ENCODE data around the gene TMEM8B.
"Not testable (repeated sequence)": the region's sequence is repeated elsewhere in the genome, so short reads cannot be mapped to it uniquely, and the experiment has no call there.

The TMEM8B gene

GRCh38 chr9:35906923-35907699 lies 78.1 kb downstream of the TMEM8B start:
- H3K4me3 ChIP-seq (ENCODE audit: low read depth, low read length): no peak overlapping the region
- peaks cover 16% of the 10 kb centered on the region for H3K4me1 ChIP-seq (ENCODE audit: control insufficient read depth, insufficient read depth, low read length)
- no peaks in the 10 kb centered on the region for H3K9me3 ChIP-seq (ENCODE audit: control insufficient read depth, insufficient read depth, low read length)
- no peak overlapping the region for H3K9ac ChIP-seq (ENCODE audit: low read depth, low read length)
- H3K36me3 ChIP-seq (ENCODE audit: control insufficient read depth, insufficient read depth, low read length): no peaks in the 10 kb centered on the region
- H3K27me3 ChIP-seq (ENCODE audit: control insufficient read depth, insufficient read depth, low read length): no peaks in the 10 kb centered on the region

- Histone ChIP-seq H3K27me3 (ENCODE audit: control insufficient read depth, insufficient read depth, low read length) (no peaks in the 10 kb centered on the region), H3K9ac (ENCODE audit: low read depth, low read length) (no peak overlapping the region), H3K9me3 (ENCODE audit: control insufficient read depth, insufficient read depth, low read length) (no peaks in the 10 kb centered on the region), H3K4me3 (ENCODE audit: low read depth, low read length) (no peak overlapping the region), H3K4me1 (ENCODE audit: control insufficient read depth, insufficient read depth, low read length) (peaks cover 16% of the 10 kb centered on the region), H3K36me3 (ENCODE audit: control insufficient read depth, insufficient read depth, low read length) (no peaks in the 10 kb centered on the region)
These were observed 78.9 kb downstream of the TMEM8B start for GRCh38 chr9:35907711-35908503.

GRCh38 chr9:35908504-35909125 lies 79.6 kb downstream of the TMEM8B start:
- Histone ChIP-seq H3K27me3 (ENCODE audit: control insufficient read depth, insufficient read depth, low read length) (no peaks in the 10 kb centered on the region), H3K9ac (ENCODE audit: low read depth, low read length) (no peak overlapping the region), H3K36me3 (ENCODE audit: control insufficient read depth, insufficient read depth, low read length) (no peaks in the 10 kb centered on the region), H3K4me1 (ENCODE audit: control insufficient read depth, insufficient read depth, low read length) (peaks cover 16% of the 10 kb centered on the region), H3K4me3 (ENCODE audit: low read depth, low read length) (no peak overlapping the region), H3K9me3 (ENCODE audit: control insufficient read depth, insufficient read depth, low read length) (no peaks in the 10 kb centered on the region)

GRCh38 chr9:35909274-35909673 lies 80.2 kb downstream of the TMEM8B start, which contains the start of gene SPAAR:
SPAAR (plus strand) TSS chr9:35909490; CDS start chr9:35910464, 974 bp downstream.
- peaks cover 16% of the 10 kb centered on the region for H3K4me1 ChIP-seq (ENCODE audit: control insufficient read depth, insufficient read depth, low read length)

GRCh38 chr9:35909687-35910612 lies 80.9 kb downstream of the TMEM8B start:
- H3K36me3 ChIP-seq (ENCODE audit: control insufficient read depth, insufficient read depth, low read length): no peaks in the 10 kb centered on the region
- peaks cover 16% of the 10 kb centered on the region for H3K4me1 ChIP-seq (ENCODE audit: control insufficient read depth, insufficient read depth, low read length)
- H3K9ac ChIP-seq (ENCODE audit: low read depth, low read length): no peak overlapping the region
- H3K4me3 ChIP-seq (ENCODE audit: low read depth, low read length): no peak overlapping the region
- no peaks in the 10 kb centered on the region for H3K27me3 ChIP-seq (ENCODE audit: control insufficient read depth, insufficient read depth, low read length)
- H3K9me3 ChIP-seq (ENCODE audit: control insufficient read depth, insufficient read depth, low read length): no peaks in the 10 kb centered on the region

More at GRCh38 chr9:35909274-35909673, 80.2 kb downstream of the TMEM8B start, which contains the start of gene SPAAR:
- Histone ChIP-seq H3K9ac (ENCODE audit: low read depth, low read length) (no peak within 1 kb of the TSS), H3K9me3 (ENCODE audit: control insufficient read depth, insufficient read depth, low read length) (no peaks in the 10 kb centered on the region), H3K27me3 (ENCODE audit: control insufficient read depth, insufficient read depth, low read length) (no peaks in the 10 kb centered on the region), H3K4me3 (ENCODE audit: low read depth, low read length) (no peak within 1 kb of the TSS), H3K36me3 (ENCODE audit: control insufficient read depth, insufficient read depth, low read length) (no peaks in the 10 kb centered on the region)

- Histone ChIP-seq H3K9me3 (ENCODE audit: control insufficient read depth, insufficient read depth, low read length) (no peaks in the 10 kb centered on the region), H3K36me3 (ENCODE audit: control insufficient read depth, insufficient read depth, low read length) (no peaks in the 10 kb centered on the region), H3K27me3 (ENCODE audit: control insufficient read depth, insufficient read depth, low read length) (no peaks in the 10 kb centered on the region), H3K4me1 (ENCODE audit: control insufficient read depth, insufficient read depth, low read length) (peaks cover 16% of the 10 kb centered on the region), H3K4me3 (ENCODE audit: low read depth, low read length) (no peak overlapping the region), H3K9ac (ENCODE audit: low read depth, low read length) (no peak overlapping the region)
These were observed 81.8 kb downstream of the TMEM8B start for GRCh38 chr9:35910613-35911359.

- H3K36me3 ChIP-seq (ENCODE audit: control insufficient read depth, insufficient read depth, low read length): no peaks in the 10 kb centered on the region
- H3K27me3 ChIP-seq (ENCODE audit: control insufficient read depth, insufficient read depth, low read length): no peaks in the 10 kb centered on the region
- no peak overlapping the region for H3K4me3 ChIP-seq (ENCODE audit: low read depth, low read length)
- H3K9ac ChIP-seq (ENCODE audit: low read depth, low read length): no peak overlapping the region
- H3K9me3 ChIP-seq (ENCODE audit: control insufficient read depth, insufficient read depth, low read length): no peaks in the 10 kb centered on the region
- peaks cover 18% of the 10 kb centered on the region for H3K4me1 ChIP-seq (ENCODE audit: control insufficient read depth, insufficient read depth, low read length)
These were observed 82.7 kb downstream of the TMEM8B start for GRCh38 chr9:35911690-35912089.

- Histone ChIP-seq H3K9ac (ENCODE audit: low read depth, low read length) (no peak overlapping the region), H3K4me3 (ENCODE audit: low read depth, low read length) (no peak overlapping the region), H3K9me3 (ENCODE audit: control insufficient read depth, insufficient read depth, low read length) (no peaks in the 10 kb centered on the region), H3K4me1 (ENCODE audit: control insufficient read depth, insufficient read depth, low read length) (peaks cover 11% of the 10 kb centered on the region), H3K36me3 (ENCODE audit: control insufficient read depth, insufficient read depth, low read length) (no peaks in the 10 kb centered on the region), H3K27me3 (ENCODE audit: control insufficient read depth, insufficient read depth, low read length) (no peaks in the 10 kb centered on the region)
These were observed 83.9 kb downstream of the TMEM8B start for GRCh38 chr9:35912791-35913400.

- H3K36me3 ChIP-seq (ENCODE audit: control insufficient read depth, insufficient read depth, low read length): not testable (repeated sequence)
These were observed 84.4 kb downstream of the TMEM8B start for GRCh38 chr9:35913429-35913828.

GRCh38 chr9:35914301-35914807 lies 85.3 kb downstream of the TMEM8B start:
- Histone ChIP-seq H3K27me3 (ENCODE audit: control insufficient read depth, insufficient read depth, low read length) (no peaks in the 10 kb centered on the region), H3K4me1 (ENCODE audit: control insufficient read depth, insufficient read depth, low read length) (peaks cover 3% of the 10 kb centered on the region), H3K9ac (ENCODE audit: low read depth, low read length) (no peak overlapping the region), H3K36me3 (ENCODE audit: control insufficient read depth, insufficient read depth, low read length) (no peaks in the 10 kb centered on the region), H3K9me3 (ENCODE audit: control insufficient read depth, insufficient read depth, low read length) (no peaks in the 10 kb centered on the region), H3K4me3 (ENCODE audit: low read depth, low read length) (no peak overlapping the region)

More at GRCh38 chr9:35913429-35913828, 84.4 kb downstream of the TMEM8B start:
- H3K9ac ChIP-seq (ENCODE audit: low read depth, low read length); H3K9me3 ChIP-seq (ENCODE audit: control insufficient read depth, insufficient read depth, low read length); H3K27me3 ChIP-seq (ENCODE audit: control insufficient read depth, insufficient read depth, low read length); H3K4me1 ChIP-seq (ENCODE audit: control insufficient read depth, insufficient read depth, low read length); H3K4me3 ChIP-seq (ENCODE audit: low read depth, low read length): not testable (repeated sequence)

Data from iPS-15b (cell line).